Smooth muscle cell of the pulmonary artery (primary cell): ENCODE results near the gene ACTC1. TPM values are rescaled to one million over a fixed set of nuclear protein-coding genes. Genes with fewer than 3 reads are reported as not detected.

Experiments used
- total RNA-seq: library from RNA; depleted of rRNA; stranded (reverse); fragments of >200 nt; gene quantifications from 2 replicates; pipeline ENCODE4 v1.2.3, GENCODE V29; 2014

The ACTC1 gene
- total RNA-seq: 0.23 TPM in 1 of 2 replicates, not detected in the other

DNA sequence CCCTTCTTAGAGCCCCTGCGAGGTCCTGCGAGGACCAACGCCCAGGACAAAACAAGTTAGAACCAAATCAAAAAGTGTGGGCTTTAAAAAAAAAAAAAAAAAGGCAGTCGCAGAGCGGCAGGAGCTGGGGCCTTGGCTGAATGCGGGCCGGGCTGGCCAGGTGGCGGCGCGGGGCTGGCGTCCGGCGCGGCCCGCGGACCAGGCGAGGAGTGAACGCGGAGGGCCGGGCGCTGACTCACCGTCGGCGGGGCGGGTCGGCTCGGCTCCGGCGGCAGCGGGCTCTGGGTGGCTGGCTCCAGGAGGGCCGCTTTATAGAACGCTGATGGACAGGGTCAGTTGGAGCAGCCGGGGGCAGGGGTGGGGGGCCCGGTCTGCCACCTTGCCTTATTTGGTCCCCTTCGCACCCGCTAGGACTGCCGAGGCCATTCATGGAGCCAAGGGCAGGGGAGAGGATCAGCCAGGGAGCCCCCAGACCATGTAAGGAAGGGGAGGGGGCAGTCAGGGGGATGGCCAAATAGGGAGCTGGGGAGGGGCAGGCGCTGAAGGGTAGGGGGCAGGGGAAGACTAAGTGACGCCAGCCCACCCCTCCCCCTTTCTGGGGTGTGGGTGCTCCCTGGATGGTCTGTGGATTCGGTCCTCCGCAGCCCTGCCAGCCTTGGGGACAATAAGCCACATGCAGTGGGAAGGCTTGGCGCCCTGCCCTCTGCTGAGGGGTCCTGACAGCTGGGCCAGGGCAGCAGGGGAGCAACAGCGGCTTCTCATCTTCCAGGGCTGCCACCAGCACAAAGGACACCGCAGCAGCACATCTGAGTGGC lies at the start of gene ACTC1:
Gene ACTC1 (minus strand): TSS at position 283 of the 815 bp plus-strand sequence. CDS start 741 bp downstream, outside the sequence.

DNA sequence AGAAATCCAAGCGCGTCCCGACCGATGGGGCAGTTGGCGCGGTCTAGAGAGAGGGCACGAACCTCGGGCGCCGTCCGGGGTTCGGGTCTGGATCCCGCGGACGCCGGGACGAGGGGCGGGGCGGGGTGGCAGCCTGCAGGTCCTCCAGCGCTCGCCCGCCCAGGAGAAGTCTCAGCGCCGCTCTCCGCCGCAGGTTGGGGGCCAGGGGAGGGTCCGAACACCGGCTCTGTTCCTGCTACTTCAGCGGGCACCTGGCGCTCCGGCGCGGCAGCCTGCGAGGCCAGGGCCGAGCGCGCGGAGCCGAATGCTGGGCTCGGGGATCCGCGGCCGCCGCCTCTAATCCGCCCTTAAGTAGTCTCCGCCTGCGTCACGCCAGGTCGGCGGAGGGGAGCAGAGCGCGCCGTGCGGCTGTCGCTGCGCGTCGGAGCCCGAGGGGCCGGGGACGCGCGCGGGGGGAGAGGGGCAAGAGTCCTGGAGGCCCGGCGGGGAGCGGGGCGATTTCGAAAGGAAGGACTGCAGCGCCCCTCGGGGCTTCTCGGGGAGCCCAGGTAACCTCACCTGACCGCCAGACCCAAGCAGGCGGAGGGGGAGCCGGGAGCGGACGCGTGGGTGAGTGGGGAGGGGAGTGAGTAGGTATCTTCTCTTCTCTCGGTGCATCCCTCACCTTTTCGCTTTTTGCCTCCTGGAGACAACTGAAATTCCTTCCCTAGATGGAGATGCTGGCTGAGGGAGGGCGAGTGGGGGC lies 40.5 kb downstream of the ACTC1 start, which contains the start of gene GJD2:
Gene GJD2 (minus strand): TSS at position 325 of the 745 bp plus-strand sequence. CDS start 510 bp downstream, outside the sequence.

Other genes with a start within 250 kb of the ACTC1 start
- 14.3 and 28.7 TPM in 2 replicates for gene GOLGA8B, start 211.9 kb downstream of the ACTC1 start, total RNA-seq
- gene GJD2, start 40.6 kb downstream of the ACTC1 start, total RNA-seq: not detected in 2 replicates
- gene AQR, start 174.2 kb upstream of the ACTC1 start, total RNA-seq: 19.9 and 22.1 TPM in 2 replicates
- gene ZNF770, start 192.7 kb upstream of the ACTC1 start, total RNA-seq: 40.1 and 45.1 TPM in 2 replicates